Middle frontal gyrus (tissue), 1 donor: Measurements from ENCODE around the gene SLC7A7.
"Not testable (repeated sequence)": the region's sequence is repeated elsewhere in the genome, so short reads cannot be mapped to it uniquely, and the experiment has no call there.

Source experiments
- DNase-seq: peaks from one replicate; pipeline ENCODE4 v3.0.0-alpha.2; 2015; ENCODE audit warnings: low spot score; ENCODE audit errors: extremely low spot score

Gene SLC7A7

DNA sequence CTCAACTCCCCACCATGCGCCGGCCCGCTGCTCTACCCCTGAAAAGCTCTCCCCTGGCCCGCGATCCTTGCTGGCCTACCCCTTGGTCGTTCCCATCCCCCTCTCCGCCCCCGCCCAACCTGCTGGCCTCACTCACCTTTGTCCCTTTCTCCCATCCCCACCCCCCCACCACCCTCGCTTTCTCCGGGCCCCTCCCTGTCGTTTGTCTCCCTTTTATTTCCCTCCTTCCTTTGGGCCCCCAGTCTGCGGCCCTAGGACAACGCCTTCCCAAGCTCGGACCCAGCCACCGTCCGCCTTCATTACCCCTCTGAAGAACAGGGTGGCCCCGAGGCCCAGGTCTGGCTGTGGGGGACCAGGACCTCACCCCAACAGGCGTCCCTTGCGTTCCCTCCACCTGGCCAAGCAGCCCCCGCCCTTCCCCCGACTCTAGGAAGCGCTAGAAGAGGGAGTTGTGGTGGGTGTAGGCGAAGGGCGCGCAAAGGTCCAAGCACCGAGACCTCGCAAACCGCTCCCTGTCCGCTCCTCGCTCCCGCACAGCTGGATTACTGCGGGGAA is 6.9 kb upstream of the SLC7A7 start:
- no peak for DNase-seq

DNA sequence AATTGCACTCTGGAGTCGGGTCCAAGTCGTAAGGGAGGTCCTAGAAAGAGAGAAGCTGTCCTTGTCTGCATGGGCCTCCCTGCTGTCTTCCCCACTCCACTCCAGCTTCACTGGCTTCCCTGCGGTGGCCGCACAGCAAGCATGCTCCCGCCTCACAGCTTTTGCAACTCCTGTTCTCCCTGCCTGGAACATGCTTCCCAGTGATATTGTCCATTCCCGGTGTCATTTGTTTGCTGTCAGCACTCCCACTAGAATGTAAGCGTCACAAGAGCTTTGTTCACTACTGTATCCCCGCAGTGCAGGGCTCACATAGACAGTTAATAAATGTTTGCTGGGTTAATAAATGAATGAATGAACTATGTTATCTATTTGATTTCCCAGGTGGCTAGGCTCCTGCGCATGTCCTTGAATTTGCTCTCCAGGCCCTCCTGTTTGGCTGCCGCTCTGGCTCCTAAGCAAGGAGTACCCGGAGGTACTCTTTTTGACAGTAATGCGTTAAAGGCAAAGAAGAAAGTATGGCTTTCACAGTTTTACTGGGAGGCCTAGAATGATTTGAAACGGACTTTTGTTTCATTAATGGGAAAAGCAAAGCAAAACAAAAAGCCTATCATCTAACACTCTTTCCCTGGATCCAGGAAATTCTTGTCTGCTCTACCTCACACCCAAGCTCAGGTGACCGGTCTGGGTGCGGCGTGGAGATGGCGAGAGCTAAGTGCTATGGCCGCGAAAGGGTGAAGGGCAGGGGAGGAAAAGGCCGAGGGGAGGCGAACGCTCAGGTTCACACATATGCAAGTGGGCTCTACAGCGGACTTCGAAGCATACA is 6.2 kb upstream of the SLC7A7 start:
- DNase-seq, result no peak

DNA sequence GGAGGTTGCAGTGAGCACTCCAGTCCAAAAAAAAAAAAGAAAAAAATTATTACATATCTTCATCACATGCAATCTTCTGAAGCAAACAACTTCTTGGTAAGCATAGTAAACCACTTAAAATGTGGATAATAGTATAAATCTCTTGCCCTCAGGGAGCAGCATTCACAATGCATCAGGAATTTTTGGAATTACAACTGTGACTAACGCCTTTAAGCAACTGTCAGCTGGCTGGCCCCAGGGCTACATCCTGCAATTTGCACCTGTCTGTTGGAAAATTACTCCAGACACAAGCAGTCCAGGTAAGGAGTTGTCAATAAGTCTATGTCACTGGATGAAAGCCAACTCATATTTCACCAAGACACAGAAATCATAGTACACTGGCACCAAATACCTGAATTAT is 5.5 kb upstream of the SLC7A7 start:
- no peak for DNase-seq

DNA sequence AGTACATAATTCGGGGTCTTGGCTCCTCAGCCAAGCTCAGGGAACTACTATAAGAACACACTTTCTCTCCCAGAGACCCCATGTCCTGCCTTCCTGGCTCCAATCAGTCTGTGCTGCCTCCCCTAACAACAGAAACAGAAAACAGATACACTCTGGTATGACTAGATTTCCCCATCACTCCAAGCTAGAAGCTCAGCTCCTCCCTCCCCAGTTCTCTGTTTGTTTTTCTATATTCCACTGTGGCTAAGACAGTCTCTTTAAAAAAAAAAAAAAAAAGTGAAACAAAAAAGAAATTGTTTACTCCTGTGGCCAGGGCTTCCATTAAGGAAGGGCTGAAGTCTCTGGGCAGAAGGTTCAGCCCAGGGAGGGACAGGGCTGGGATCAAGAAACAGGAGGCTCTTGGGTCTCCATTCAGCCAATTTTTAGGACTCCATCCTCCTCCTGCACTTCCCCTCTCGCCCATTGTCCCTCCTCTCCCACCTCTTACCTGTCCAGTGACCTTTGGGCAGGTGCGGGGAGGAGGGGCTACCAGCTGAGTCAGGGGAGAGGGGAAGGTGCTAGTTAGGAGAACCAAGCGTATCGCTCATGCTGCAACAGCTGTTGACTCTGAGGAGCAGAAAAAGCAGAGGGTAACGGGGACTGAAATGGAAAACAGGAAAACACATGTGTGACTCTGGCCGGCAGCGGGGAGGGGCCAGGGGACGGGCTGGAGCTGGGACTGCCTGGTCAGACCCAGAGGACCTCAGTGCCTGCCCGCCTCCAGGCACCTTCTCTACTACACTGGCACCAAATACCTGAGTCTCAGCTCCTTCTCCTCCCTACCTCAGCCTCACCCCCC is 4.1 kb upstream of the SLC7A7 start:
- no peak for DNase-seq

DNA sequence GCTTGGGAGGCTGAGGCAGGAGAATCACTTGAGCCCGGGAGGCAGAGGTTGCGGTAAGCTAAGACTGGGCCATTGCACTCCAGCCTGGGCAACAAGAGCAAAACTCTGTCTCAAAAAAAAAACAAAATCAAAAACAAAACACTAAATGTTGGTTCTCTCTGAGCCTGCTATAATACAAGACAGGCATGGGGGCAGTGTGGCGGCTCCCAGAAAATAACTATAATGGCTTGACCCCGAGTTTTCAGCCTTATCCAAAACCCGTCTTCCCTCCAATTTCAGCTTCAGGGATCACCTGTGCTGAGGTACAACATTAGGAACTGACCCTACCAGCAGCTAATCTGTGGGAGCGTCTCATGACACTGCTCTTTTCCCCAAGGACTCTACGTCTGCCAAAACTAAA is 862 bp downstream of the SLC7A7 start:
- DNase-seq, result no peak

DNA sequence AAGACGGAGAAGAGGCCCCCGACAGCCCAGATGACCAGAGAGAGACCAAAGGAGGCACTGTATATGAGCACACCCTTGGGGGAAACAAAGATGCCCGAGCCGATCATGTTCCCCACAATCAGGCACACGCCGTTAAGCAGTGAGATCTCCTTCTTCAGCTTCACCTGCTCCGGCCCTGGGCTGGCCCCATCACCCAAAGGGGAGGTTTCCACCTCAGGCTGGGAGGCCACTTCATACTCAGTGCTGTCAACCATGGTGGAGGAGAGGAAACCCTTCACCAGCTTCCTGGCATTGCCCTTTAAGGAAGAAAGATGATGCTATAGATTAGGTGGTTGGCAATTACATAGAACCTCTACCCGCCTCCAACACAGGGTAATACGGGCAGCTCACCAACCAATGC is 2.1 kb downstream of the SLC7A7 start:
- no peak for DNase-seq

DNA sequence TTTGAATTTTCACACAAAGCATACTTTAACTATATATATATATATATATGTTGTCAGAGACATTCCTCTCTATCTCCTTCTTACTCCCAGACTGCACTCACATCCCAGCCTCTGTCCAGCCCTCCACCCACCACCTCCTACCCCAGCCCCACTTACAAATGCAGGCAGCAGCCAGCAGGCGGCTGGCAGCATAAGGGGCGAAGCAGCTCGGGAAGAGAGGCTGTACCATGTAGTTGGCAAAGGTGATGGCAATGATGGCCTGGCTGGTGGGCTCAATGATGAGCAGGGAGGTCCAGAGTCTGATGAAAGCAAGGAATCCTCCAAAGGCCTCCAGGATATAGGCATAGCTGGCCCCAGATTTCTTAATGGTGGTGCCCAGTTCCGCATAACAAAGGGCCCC is 2.5 kb downstream of the SLC7A7 start:
- no peak for DNase-seq

DNA sequence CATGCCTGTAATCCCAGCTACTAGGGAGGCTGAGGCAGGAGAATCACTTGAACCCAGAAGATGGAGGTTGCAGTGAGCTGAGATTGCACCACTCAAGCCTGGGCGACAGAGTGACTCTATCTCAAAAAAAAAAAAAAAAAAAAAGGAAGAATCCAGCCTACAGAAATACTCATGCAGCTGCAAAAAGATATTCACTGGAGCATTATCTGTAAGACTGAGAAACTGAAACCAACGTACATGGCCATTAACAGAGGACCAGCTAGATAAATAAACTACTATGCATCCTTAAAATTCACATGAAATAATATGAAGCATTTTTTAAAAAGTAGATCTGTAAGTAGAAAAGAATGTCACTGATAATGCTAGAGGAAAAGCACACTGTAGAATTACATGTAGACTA is 3.5 kb downstream of the SLC7A7 start:
- DNase-seq, result no peak

DNA sequence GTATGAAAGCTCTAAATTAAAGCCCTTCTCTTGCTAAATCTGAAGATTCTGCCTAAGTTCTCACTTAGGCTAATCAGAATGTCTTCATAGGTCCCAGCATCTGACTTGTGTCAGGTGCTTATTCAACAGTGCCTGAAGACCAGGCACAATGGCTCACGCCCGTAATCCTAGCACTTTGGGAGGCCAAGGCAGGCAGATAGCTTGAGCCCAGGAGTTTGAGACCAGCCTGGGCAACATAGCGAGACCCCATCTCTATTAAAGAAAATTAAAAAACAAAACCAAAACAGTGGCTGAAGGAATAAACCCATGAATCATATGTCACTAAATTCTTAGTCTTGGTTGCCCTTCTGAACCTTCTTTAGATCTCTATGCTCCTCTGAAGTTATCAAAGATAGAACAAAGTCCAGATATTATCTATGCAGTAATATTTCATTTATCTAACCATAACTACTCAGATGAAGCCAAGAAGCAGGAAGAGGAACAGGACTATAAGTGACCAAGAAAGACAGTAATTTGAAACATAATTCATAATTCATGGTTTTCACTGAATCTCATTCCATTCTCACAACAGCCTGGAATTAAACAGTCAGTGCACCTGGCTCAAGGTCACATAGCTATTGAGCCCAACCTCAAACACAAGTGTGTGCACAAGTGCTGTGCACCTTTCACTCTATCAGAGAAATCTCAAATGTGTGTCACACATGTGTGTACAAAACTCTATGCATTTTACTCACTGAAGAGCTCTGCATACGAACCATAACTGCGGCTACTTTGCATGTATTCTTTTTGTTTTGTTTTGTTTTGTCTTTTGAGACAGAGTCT is 6.6 kb downstream of the SLC7A7 start:
- DNase-seq, result no peak

DNA sequence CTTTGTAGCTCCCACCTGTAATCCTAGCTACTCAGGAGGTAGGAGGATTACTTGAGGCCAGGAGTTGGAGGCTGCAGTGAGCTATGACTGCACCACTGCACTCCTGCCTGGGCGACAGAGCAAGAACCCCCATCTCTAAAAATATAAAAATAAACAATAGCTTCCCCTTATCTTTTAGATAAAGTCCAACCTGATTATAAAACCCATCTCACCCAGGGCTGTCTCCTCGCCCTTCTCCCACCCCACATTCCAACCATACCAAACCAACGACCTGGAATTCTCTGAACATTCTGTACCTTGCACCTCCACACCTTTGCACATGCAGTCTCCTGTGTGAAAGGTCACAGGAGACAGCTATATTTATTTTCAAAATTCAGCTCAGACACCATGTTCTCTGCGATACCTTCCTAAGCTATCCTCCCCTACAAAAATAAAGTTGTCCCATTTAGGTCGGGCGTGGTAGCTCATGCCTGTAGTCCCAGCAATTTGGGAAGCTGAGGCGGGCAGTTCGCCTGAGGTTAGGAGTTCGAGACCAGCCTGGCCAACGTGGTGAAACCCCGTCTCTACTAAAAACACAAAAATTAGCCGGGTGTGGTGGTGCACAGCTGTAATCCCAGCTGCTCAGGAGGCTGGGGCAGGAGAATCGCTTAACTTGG is 7.7 kb downstream of the SLC7A7 start:
- no peak for DNase-seq

DNA sequence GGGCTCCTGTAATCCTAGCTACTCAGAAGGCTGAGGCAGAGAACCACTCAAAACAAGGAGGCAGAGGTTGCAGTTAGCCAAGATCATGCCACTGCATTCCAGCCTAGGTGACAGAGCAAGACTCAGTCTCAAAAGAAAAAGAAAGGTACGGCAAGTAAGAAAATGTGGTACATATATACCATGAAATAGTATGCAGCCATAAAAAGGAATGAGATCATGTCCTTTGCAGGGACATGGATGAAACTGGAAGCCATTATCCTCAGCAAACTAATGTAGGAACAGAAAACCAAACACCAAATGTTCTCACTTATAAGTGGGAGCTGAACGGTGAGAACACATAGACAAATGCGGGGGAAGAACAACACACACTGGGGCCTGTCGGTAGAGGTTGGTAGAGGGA is 10.0 kb downstream of the SLC7A7 start:
- DNase-seq, result not testable (repeated sequence)

DNA sequence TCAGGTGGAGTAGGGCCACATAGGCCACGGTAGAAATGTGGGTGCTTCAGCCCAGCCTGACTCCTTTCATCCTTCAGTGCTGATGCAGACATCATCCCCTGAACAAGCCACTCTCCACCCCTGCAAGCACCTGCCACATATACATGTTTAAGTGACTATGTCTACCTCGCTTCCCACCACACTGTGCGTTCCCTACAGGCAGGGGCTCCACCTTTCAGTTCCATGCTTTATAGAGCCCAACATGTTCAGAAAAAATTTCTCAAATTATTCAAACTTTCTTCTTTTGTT is 11.6 kb downstream of the SLC7A7 start:
- no peak for DNase-seq

DNA sequence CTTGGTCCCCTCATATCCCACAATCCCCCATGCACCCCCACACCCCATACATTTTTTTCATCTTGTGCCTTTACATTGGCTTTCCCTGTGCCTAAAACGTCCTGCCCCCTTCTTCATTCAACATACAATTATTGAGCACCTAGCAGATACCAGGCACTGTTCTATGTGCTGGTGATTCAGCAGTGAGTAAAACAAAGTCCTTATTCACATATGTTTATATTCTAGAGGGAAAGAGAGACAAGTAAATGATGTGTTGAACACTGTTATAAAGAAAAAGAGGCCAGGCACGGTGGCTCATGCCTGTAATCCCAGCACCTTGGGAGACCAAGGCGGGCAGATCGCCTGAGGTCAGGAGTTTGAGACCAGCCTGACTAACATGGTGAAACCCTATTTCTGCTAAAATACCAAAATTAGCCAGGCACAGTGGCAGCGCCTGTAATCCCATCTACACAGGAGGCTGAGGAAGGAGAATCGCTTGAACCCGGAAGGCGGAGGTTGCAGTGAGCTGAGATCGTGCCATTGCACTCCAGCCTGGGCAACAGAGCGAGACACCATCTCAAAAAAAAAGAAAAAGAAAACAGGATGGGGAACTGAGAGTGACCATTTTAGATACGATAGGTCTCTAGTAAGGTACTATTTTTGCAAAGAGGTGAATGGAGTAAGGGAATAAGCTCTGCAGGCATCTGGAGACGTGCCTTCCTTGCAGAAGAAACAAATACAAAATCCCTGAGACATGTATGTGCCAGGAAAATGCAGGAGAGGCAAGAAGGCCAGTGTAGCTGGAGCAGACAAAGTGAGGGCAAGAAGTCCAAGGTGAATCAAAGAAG is 12.2 kb downstream of the SLC7A7 start:
- no peak for DNase-seq

DNA sequence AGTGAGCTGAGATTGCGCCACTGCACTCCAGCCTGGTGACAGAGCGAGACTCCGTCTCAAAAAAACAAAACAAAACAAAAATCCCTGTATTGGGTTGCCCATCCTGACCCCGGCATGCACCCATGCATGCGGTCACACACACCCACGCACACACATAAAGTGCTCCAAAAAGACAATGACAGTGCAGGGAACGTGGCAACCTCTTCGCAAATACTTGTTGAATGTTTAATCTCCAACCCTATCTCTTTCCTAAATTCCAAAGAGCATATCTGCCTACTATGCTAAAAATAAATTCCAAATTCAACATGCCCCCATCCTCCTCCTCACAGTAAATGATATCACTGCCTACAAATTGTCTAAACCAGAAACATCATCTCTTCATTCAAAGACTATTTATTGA is 13.5 kb downstream of the SLC7A7 start:
- no peak for DNase-seq

DNA sequence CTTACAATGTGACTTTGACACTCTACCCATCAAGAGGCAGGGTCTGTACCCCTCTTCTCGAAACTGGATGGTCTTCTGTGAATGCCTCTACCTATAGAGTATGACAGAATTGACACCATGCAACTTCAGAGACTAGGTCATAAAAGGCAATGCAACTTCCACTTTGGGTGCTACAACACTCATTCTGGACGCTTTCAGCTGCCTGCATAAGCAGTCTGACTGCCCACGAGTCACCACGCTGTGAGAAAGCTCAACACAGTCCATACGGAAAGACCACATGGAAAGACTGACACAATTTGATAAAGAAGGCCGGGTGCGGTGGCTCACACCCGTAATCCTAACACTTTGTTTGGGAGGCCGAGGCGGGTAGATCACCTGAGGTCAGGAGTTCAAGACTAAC is 14.9 kb downstream of the SLC7A7 start:
- DNase-seq, result no peak

DNA sequence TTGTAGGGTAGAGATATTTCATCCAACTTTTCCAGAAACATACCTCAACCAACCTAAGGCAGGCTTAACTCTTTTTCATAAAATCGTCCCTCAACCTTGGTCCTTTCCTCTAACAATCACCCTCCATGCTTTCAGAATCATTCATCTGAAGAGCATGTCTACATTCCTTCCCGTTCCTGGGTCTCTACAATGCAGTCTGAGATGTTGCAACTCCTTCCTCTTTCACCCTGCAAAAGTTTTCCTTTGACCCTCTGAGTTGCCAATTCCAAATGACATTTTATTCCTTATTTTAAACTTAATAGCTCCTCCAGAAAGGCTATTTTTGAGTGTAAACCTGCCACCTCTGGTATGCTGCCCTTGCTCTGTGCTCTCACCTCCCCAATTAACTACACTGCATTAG is 16.7 kb downstream of the SLC7A7 start:
- DNase-seq, result no peak

DNA sequence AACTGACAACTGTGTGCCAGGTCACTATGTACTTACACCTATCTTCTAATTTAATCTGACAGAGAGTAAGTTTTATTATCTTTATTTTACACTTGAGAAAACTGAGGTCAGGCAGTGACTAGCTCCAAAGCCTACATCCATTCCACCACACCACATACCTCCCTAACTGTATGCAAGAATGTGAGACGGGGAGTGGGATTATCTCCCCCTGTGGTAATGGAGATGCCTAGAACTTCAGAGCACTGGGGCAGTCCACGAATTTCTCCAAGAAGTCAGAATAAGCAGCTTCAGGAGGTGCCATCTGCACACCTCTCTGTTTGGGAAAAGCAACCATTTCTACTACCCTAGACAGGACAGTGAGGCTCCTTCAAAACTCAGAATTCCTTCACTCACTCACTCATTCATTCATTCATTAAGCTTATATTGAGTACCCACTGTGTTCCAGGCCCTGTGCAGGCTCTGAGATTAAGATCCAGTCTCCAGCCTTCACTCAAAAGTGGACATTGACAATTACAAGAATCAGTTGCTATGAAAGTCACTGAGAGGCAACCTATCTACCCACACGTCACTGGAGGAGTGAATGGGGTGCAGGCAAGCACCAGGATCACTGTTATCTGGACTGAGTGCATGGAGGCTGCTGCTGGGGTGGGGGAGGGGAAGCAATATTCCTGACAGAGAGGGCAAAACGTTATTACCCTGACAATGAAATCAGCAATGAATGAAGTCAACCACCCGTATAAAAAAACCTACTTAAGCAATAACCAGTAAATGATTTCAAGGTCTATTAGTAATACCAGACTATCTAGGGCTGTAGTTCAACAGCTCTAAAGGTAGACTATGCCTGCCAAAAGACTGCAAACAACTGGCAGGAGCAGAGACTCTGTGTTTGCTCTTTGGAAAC is 18.0 kb downstream of the SLC7A7 start:
- DNase-seq, result no peak

DNA sequence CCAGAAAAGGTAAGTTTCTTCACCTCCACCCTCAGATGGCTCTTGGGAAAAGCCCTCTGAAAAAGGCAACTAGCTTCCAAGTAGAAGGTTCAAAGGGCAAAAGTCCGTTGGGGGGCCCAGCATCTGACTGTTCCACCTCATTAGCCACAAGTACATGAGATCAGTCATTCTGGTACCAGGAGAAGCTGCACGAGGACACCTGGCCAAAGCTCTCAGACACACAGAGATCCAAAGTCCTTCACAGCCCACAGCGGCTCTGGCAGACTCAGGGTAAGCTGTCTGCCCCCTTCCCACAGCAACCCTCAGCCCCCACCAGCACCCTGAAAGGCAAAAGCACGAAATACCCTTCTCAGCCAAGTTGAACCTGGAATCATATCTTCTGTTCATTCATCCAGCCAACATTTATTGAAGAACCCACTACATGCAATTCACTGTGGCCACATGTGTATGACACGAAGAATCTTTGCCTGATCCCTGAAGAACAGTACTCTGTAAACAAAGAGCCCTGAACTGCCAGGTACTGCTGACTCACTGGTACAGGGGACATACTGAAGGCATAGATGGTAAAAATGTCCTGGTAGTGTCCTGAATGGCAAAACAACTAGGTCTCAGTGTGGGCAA is 19.0 kb downstream of the SLC7A7 start:
- DNase-seq, result no peak

DNA sequence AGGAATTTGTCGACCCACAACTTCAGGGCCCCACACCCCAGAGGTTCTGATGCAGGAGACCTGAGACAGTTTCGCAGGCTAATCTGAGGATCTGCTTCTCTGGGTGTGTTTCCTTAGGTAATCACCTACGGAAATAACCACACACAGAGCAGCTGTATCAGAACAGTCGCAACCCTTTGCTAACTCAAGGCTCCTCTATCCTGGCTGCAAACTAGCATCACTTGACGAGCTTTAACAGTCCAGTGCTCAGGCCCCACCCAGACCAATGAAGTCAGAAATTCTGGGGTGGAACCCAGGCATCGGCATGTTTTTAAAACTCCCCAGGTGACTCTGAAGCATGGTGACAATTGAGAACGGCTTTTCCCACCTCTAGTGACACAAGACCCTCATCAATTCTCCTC is 20.7 kb downstream of the SLC7A7 start:
- no peak for DNase-seq
